Adrenal gland (tissue), 12 donors: ENCODE data around the gene FBN3. TPM values are rescaled to one million over a fixed set of nuclear protein-coding genes. Genes with fewer than 3 reads are reported as not detected.

Experiments
- DNase-seq, 7 donors: peaks; one replicate each; pipeline ENCODE4 v3.0.0-alpha.2; 2019 to 2020
- H3K27ac ChIP-seq, 5 donors: fragments of 200-600 bp; sonication (generic) in 4 of 5; 1 replicate in 3 of 5; 2 replicates in 2 of 5; pipeline versions ENCODE4 v1.5.1 to v1.8.0; 2016 to 2020; ENCODE audit warnings: mild to moderate bottlenecking in 1 of 5
- H3K27me3 ChIP-seq: fragments of 200-600 bp; 2 replicates; pipeline ENCODE4 v1.8.0; 2021
- H3K36me3 ChIP-seq, 2 donors: fragments of 200-600 bp; replicated peaks in 1 of 2; 1 replicate in 1 of 2; 2 replicates in 1 of 2; pipeline versions ENCODE4 v1.5.1 to v1.8.0; 2018 to 2022
- H3K4me1 ChIP-seq, 2 donors: fragments of 200-600 bp; replicated peaks in 1 of 2; 1 replicate in 1 of 2; 2 replicates in 1 of 2; pipeline versions ENCODE4 v1.5.1 to v1.8.0; 2018 to 2021
- H3K4me3 ChIP-seq, 4 donors: fragments of 200-600 bp; sonication (generic) in 3 of 4; one replicate each; pipeline ENCODE4 v1.5.1; 2016 to 2018
- H3K9me3 ChIP-seq, 3 donors: fragments of 200-600 bp; sonication (generic) in 1 of 3; replicated peaks in 1 of 3; 1 replicate in 2 of 3; 2 replicates in 1 of 3; pipeline versions ENCODE4 v1.5.1 to v1.8.0; 2016 to 2021
- CTCF ChIP-seq, 6 experiments: fragments of 450-650 bp in 4 of 6; fragments of 200-600 bp in 2 of 6; sonication (generic) in 1 of 6; IDR thresholded peaks; 1 replicate in 5 of 6; 2 replicates in 1 of 6; pipeline versions ENCODE4 v1.5.1 to v1.8.0; 2016 to 2021; ENCODE audit warnings: antibody characterized with exemption in 6 of 6, mild to moderate bottlenecking in 2 of 6, moderate library complexity in 1 of 6
- POLR2A ChIP-seq, 2 donors: fragments of 450-650 bp; IDR thresholded peaks; one replicate each; pipeline ENCODE4 v1.6.1; 2017; ENCODE audit warnings: antibody characterized with exemption in 2 of 2, mild to moderate bottlenecking in 2 of 2, moderate library complexity in 1 of 2
- WGBS, 4 donors: extraction: QIAGEN DNeasy Blood & Tissue Kit in 2 of 4; methylation state at CpG; one replicate each; pipeline versions ENCODE4 v1.1.5 to v1.1.7; 2013 to 2017; 5-methylcytosine and 5-hydroxymethylcytosine counted together
- intact Hi-C, 2 donors: fragments of 100-400 bp; cut with DNase I; formaldehyde crosslinking; loops; one replicate each; pipeline versions ENCODE4 v1.14.1 to v1.15.0; 2022 to 2023
- polyA plus RNA-seq, 3 donors: library from polyadenylated mRNA; stranded (reverse); fragments of 200-250 nt in 2 of 3; fragments of 350-450 nt in 1 of 3; fragmentation: Illumina TruSeq in 1 of 3; extraction: RNeasy Lipid Tissue Mini Kit (QIAGEN cat#74804) in 1 of 3; gene quantifications; one replicate each; pipeline ENCODE4 v1.2.3, GENCODE V29; 2013 to 2014
- total RNA-seq, 9 donors: library from RNA; depleted of rRNA in 4 of 9; stranded (reverse); fragments of >200 nt in 4 of 9; fragments of 120-200 nt in 1 of 9; fragmentation: NEBNext Ultra II Directional in 1 of 9; extraction: Animal tissue kit (Norgen Biotek cat#: 25700) in 1 of 9; gene quantifications; one replicate each; pipeline versions ENCODE4 v1.1.0 to v1.2.4, GENCODE V29; 2013 to 2023
- donor health status: healthy with polysubstance abuse.
- donor health status: Bipolar disorder and iron deficiency.
- donor health status: DM: yes; HTN: yes; CAD: no.
- donor health status: DM: no; HTN: no; CAD: no.
- donor health status: DM: no; HTN: no; CAD: no.
- donor health status: DM: yes; HTN: yes; CAD: no.

Gene FBN3
- total and polyA plus RNA-seq, 12 donors, result 0.03 to 0.64 (median 0.16) TPM; not detected in 8

- no peak for DNase-seq
- no peak overlapping the region for H3K4me3 ChIP-seq
- H3K27me3 ChIP-seq, result no peaks in the 10 kb centered on the region
- no peaks in the 10 kb centered on the region for H3K36me3 ChIP-seq
- no peak overlapping the region for H3K27ac ChIP-seq
- WGBS, 4 donors, result 70 to 100% (median 90%) methylated on average over 1 to 2 of the region's 2 CpGs
- intact Hi-C loops, result no loop called here
- TF ChIP-seq CTCF (IDR thresholded peaks at IDR 0.05) (no peak), POLR2A (IDR thresholded peaks at IDR 0.05) (no peak)
- no peaks in the 10 kb centered on the region for H3K4me1 ChIP-seq
- H3K9me3 ChIP-seq, result peaks cover 0 to 9% (median 0%) of the 10 kb centered on the region in 3 donors
Observed at GRCh38 chr19:8090950-8091349, 58.4 kb downstream of the FBN3 start.

GRCh38 chr19:8089664-8090601, 59.5 kb downstream of the FBN3 start:
- no peaks in the 10 kb centered on the region for H3K4me1 ChIP-seq
- 76 to 83% (median 81%) methylated on average over 11 to 19 of the region's 19 CpGs for WGBS, 4 donors
- H3K9me3 ChIP-seq, result peaks cover 0 to 2% (median 0%) of the 10 kb centered on the region in 3 donors
- no peaks in the 10 kb centered on the region for H3K36me3 ChIP-seq
- no peak overlapping the region for H3K27ac ChIP-seq
- TF ChIP-seq CTCF (IDR thresholded peaks at IDR 0.05), result no peak
- TF ChIP-seq POLR2A (IDR thresholded peaks at IDR 0.05), result no peak
- no peak overlapping the region for H3K4me3 ChIP-seq
- intact Hi-C loops, result no loop called here
- DNase-seq, result no peak
- no peaks in the 10 kb centered on the region for H3K27me3 ChIP-seq

- intact Hi-C loops, result no loop called here
- H3K4me3 ChIP-seq, result no peak overlapping the region
- H3K9me3 ChIP-seq, result no peaks in the 10 kb centered on the region
- 70 to 85% (median 79%) methylated on average over 8 of the region's 8 CpGs for WGBS, 4 donors
- no peak for DNase-seq
- no peaks in the 10 kb centered on the region for H3K27me3 ChIP-seq
- H3K27ac ChIP-seq, result no peak overlapping the region
- TF ChIP-seq CTCF (IDR thresholded peaks at IDR 0.05) (no peak), POLR2A (IDR thresholded peaks at IDR 0.05) (no peak)
- no peaks in the 10 kb centered on the region for H3K36me3 ChIP-seq
- no peaks in the 10 kb centered on the region for H3K4me1 ChIP-seq
Observed at GRCh38 chr19:8088752-8089663, 60.4 kb downstream of the FBN3 start.

DNA sequence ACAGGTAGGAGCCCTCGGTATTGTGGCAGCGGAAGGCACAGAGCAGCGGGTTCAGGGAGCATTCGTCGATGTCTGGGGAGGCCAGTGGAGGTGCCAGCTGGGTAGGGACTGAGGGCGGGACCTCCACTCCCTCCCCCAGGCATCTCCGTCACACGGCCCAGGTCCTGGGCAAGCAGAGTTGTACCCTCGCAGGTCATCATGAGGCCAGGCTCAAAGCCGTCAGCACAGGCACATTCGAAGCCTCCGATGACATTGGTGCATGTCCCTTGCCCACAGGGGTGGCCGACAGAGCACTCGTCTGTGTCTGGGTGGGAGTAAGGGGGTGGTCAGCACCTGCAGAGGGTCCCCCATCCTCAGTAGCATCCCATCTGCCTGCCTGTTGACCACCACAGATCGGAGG, 61.5 kb downstream of the FBN3 start:
- H3K4me3 ChIP-seq, result no peak overlapping the region
- no peak for DNase-seq
- H3K27me3 ChIP-seq, result no peaks in the 10 kb centered on the region
- no peaks in the 10 kb centered on the region for H3K9me3 ChIP-seq
- no peak for TF ChIP-seq CTCF (IDR thresholded peaks at IDR 0.05)
- no peak for TF ChIP-seq POLR2A (IDR thresholded peaks at IDR 0.05)
- no peaks in the 10 kb centered on the region for H3K36me3 ChIP-seq
- no peak overlapping the region for H3K27ac ChIP-seq
- no peaks in the 10 kb centered on the region for H3K4me1 ChIP-seq
- WGBS, 4 donors, result 87 to 95% (median 89%) methylated on average over 1 to 15 of the region's 15 CpGs
- intact Hi-C loops, result no loop called here
